DMS53 (cell line): Measurements from ENCODE around the gene FNDC1.

Experiments used
- DNase-seq: peaks from one replicate; lab custom pipeline; 2025; lab: John Stamatoyannopoulos, UW

FNDC1 gene

DNA sequence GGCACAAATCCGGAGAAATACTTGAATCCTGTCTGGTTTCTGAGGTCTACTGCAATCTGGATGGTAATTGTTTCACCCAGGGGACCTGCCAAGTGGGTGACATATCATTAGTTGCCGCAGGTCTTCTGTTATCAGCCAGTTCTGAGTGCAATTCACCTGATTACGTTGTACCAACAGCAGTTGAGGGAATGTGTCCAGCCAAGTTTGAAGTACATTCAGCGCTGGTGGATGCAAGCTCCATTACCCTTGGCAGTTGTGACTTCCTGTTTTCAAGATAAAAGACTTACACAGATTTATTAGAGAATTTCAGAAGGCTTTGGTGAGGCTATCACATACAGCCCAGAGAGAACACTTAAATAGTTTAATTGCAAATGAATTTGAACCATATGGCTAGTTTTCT lies 42.8 kb downstream of the FNDC1 start:
- no peak for DNase-seq

DNA sequence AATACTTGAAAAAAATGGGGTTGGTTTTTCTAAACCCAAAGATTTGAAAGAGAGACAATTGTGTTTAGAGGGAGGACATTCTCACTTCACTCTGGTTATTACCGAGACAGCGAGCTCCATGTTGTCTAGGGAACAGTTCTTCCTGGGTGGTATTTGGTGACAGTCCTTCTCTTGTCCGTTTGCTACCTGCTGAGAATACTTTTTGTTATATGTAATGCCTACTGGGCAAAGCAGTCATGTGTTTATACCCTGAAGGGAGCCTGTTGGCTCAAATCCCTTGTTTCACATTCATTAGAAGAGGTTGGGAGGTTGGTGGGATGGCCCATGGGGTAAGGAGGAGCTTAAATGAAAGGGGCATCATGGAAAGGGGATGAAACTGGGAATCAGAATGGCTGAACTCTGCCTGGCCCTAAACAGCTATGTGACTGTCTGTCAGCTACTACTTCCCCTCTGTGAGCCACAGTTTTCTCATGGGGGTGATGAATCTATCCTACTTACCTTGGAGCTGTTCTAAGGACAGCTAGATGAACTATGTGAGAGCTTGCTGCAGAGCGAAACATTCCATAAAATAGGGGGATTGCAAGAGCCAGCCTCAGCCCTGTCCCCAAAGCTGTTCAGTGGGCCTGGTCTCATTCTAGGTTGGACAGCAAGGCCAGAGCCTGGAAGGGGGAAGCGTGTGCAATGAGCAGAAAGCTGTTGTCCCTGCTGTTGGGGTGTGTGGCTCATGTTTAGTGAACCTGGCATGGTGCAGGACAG lies 43.5 kb downstream of the FNDC1 start:
- DNase-seq: no peak

DNA sequence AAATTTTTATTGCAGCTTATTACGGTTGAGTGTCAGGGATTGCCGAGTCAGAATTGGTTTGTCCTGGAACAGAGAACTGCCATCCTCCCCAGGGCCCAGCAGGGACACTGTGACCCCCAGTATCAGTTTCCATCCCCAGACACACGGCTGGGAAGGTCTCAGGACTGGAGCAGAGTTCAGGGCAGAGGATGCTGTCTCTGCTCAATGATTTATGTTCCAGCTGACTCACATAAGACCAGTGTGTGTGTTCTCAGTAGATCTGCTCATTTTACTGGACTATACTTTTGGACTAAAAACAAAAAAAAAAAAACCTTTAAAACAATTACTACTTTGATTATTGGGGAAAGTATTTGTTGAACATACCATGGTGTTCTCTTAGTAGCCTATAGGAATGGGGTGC lies 44.2 kb downstream of the FNDC1 start:
- no peak for DNase-seq

DNA sequence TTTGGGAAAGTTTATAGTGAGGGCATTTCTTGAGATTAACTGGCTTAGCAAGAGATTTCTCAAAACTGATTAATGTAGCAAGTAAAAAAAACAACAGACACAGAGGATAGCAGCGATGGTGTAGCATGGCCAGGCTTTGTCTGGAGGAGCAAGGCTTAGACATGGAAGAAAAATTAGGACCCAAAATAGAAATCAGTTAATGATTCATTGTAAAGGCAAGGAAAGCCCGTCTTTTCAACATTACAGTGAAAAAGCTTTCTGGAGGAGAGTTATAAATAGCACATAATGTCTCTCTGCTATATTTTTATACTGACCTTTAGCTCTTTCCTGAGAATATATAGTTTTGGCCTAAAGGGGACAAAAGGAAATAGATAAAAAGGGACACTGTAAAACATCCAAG lies 45.1 kb downstream of the FNDC1 start:
- DNase-seq: no peak

- DNase-seq: peak; percentile 37
Measured at GRCh38 chr6:159217595-159218275, 48.5 kb downstream of the FNDC1 start.

DNA sequence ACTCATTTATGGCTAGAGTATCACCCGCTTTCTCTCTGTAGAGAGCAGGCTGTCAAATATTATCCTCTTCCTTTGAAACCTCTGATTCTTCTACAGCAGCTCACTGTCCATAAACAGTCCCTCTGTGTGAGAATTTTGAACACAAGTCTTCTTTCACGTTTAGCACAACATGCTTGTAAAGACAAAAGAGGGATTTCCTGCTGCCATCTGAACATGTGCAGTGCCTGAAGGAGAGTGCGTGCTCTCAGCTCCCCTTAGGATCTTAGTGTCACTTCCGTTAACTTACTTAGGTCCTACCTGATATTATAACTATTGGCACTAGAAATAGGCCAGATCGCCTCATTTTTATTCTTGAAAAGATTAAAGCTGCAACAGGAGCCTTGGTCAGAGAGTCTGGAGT lies 50.9 kb downstream of the FNDC1 start:
- DNase-seq: no peak

- DNase-seq: no peak
Measured at GRCh38 chr6:159221486-159222170, 52.4 kb downstream of the FNDC1 start.

DNA sequence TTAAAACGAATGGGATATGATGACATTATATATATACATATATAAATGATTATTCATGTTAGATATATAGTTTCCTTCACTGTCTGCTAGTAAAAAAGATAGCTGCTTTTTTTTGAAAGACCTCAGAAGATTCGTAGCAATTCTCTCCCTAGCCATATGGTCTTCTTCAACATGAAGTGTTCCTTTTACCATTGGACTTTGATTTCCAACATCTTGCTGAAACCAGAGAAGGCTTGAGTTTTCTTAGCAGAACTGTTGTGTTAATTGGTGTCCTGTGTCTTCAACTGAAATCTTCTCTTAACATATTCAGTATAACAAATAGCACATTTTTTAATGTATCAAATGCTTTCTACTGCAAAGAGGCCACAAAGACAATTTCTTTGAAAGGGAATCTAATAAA lies 55.3 kb downstream of the FNDC1 start:
- no peak for DNase-seq

DNA sequence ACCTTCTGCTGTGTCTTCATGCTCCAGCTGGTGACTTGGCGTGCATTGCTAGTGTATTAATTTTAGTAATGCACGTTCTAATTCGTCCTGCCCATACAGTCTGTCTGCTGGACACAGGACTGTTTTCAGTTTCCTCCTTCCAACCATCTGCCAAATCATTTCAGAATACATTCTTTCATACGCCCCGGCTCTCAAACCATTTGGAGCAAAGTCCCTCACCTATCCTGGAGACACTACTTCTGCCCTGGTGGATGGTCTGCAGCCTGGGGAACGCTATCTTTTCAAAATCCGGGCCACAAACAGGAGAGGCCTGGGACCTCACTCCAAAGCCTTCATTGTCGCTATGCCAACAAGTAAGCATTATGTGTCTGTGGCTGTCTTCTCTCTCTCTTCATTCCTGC lies 60.5 kb downstream of the FNDC1 start:
- DNase-seq: no peak

DNA sequence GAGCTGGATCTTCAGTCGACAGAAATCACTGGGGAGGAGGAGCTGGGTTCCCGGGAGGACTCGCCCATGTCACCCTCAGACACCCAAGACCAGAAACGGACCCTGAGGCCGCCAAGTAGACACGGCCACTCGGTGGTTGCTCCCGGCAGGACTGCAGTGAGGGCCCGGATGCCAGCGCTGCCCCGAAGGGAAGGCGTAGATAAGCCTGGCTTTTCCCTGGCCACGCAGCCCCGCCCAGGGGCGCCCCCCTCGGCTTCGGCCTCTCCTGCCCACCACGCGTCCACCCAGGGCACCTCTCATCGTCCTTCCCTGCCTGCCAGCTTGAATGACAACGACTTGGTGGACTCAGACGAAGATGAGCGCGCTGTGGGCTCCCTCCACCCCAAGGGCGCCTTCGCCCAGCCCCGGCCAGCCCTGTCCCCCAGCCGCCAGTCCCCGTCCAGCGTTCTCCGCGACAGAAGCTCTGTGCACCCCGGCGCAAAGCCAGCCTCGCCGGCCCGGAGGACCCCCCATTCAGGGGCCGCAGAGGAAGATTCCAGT lies 63.0 kb downstream of the FNDC1 start:
- no peak for DNase-seq

GRCh38 chr6:159232751-159233150 lies 63.6 kb downstream of the FNDC1 start:
- no peak for DNase-seq

DNA sequence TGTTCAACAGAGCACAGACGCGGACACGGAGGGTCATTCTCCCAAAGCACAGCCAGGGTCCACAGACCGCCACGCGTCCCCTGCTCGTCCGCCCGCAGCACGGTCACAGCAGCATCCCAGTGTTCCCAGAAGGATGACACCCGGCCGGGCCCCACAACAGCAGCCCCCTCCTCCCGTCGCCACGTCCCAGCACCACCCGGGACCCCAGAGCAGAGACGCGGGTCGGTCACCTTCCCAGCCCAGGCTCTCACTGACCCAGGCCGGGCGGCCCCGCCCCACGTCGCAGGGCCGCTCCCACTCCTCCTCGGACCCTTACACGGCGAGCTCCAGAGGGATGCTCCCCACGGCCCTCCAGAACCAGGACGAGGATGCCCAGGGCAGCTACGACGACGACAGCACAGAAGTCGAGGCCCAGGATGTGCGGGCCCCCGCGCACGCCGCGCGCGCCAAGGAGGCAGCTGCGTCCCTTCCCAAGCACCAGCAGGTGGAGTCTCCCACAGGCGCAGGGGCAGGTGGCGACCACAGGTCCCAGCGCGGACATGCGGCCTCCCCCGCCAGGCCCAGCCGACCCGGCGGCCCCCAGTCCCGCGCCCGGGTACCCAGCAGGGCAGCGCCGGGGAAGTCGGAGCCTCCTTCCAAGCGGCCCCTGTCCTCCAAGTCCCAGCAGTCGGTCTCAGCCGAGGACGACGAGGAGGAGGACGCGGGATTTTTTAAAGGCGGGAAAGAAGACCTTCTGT lies 64.3 kb downstream of the FNDC1 start:
- DNase-seq: no peak

DNA sequence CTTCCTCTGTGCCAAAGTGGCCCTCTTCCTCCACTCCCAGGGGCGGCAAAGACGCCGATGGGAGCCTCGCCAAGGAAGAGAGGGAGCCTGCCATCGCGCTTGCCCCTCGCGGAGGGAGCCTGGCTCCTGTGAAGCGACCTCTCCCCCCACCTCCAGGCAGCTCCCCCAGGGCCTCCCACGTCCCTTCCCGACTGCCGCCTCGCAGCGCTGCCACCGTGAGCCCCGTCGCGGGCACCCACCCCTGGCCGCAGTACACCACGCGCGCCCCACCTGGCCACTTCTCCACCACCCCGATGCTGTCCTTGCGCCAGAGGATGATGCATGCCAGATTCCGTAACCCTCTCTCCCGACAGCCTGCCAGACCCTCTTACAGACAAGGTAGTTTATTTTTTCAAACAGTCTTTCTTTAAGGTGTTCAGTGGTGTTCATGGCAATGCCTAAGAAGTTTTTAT lies 64.9 kb downstream of the FNDC1 start:
- DNase-seq: no peak

GRCh38 chr6:159238920-159239558 lies 69.8 kb downstream of the FNDC1 start:
- DNase-seq: no peak

DNA sequence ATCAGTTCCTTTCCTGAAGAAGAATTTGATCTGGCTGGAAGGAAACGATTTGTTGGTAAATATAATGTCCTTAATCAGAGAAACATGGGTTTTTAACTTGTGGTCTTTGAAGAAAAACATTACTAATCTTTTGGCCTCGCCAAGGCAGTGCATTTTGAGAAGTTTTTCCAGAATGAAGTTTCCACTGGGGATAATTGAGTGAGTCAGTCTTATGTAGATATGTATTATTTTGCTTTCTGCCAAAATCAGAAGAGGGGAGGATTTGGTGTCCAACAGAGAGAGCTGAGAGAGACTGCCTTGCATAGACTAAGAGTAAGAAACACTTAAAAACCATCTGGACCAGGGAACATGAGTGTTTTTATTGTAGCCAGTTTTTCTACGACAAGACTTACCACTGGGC lies 79.9 kb downstream of the FNDC1 start:
- DNase-seq: no peak

DNA sequence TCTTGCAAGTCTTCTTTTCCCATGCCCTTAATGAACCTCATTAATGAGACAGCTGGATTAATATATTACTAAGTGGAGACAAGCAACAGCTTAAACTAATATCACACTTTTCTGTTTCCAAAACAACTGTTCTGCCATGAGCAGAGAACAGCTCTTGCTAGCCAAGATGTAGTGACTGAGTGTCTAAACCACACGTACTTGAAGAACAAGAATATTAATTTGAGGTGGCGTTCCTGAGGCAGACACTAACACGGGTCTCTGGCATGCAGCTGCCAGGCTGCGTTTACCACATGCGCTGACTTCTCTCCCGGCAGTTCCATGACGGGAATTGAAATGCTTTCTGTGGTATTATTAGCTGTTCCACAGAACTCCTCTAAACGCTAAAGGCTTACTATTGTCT lies 80.6 kb downstream of the FNDC1 start:
- no peak for DNase-seq

DNA sequence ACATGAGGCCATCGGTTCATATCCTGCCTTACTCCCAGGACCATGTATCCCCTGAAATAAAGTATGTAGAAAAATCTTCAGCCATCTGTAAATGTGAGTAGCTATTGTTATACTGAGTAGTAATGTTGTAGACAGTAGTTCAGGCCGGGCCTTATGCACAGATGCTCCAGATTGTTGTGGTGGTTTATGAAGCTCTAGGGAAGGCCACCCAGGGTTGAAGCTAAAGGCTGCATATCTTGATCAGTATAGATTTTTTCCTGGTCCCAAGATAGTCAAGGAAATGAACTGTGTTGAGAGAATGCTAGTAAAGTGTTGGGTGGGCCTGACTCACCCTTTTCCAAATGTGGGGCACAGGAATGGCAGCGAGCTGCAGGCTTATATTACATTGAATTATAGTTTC lies 81.4 kb downstream of the FNDC1 start:
- no peak for DNase-seq

GRCh38 chr6:159252955-159253508 lies 83.8 kb downstream of the FNDC1 start:
- peak; percentile 51 for DNase-seq

GRCh38 chr6:159254186-159254585 lies 85.0 kb downstream of the FNDC1 start:
- DNase-seq: no peak

DNA sequence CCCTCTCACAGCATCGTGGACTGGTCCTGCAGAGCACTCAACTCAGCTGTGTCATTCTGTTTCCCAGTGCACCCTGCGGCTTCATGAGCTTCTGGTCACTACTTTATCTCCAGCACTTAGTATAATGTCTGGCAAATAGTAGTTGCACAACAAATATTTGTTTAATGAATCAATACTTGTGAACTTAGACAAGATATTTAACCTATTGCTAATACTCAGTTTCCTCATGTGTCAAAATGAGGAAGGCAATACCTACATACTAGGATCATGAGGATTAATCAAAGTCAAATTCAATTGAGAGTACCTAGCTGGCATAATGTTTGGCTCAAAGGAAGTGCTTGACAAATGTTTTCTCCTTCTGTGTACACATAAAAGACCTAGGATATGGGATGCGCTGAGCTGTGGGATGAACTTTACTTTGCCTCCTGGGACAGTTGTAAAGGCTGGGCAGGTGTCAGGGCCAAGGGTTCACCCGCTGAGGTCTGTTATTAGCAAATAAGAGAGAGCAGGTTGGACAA lies 86.3 kb downstream of the FNDC1 start:
- DNase-seq: no peak

DNA sequence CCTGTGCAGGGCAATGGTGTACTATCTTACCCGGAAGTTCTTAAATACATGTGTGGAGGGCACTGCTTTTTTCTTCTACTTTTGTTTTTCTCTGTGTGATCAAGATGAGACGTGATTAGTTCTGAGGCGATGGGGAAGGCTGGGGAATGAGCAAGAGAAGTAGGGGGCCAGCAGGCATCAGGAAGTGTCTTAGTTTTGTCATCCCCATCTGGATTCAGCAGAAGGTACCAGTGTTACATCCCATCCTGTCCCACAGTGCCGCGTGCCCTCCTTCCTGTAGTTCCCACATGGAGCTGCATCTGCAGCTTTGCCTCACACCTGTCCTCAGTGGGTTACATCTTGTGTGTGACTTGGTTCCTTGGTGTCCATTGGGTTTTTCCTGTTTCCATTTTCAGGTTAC lies 86.9 kb downstream of the FNDC1 start:
- no peak for DNase-seq
